SK-N-SH (cell line): ENCODE data around the gene PKP4.

Experiments
- CTCF ChIP-seq: fragments of 200-600 bp; sonication (generic); IDR thresholded peaks from 2 replicates; pipeline ENCODE4 v1.6.1; 2017; ENCODE audit warnings: antibody characterized with exemption, mild to moderate bottlenecking, moderate library complexity
- EP300 ChIP-seq, 2 experiments: IDR thresholded peaks; 2 replicates each; pipeline versions ENCODE4 v1.4.0 to v1.6.1; 2012; ENCODE audit warnings: borderline replicate concordance in 1 of 2, low read depth in 1 of 2, low read length in 1 of 2
- POLR2AphosphoS5 ChIP-seq: IDR thresholded peaks from 2 replicates; pipeline ENCODE4 v1.6.1; 2012; ENCODE audit warnings: low read depth, low read length
- RAD21 ChIP-seq: IDR thresholded peaks from 2 replicates; pipeline ENCODE4 v1.6.1; 2012; ENCODE audit warnings: mild to moderate bottlenecking, low read length
- USF1 ChIP-seq: IDR thresholded peaks from 2 replicates; pipeline ENCODE4 v1.4.0; 2012; ENCODE audit warnings: low read depth, borderline replicate concordance

GRCh38 chr2:158693476-158693875, 236.7 kb downstream of the PKP4 start:
- TF ChIP-seq CTCF (no peak), POLR2AphosphoS5 (no peak), USF1 (no peak), RAD21 (no peak), EP300 (IDR thresholded peaks at IDR 0.05; ENCODE audit: borderline replicate concordance in 1 of 2, low read depth in 1 of 2, low read length in 1 of 2) (no peak)
